HEK293T (cell line): ENCODE results near the gene ABCB9.

ENCODE experiments used
- CTCF ChIA-PET: fragments of 350-600 bp; formaldehyde crosslinking; extraction: SDS; loops from one replicate; lab custom pipeline; 2021; ENCODE audit warnings: antibody characterized with exemption, inconsistent platforms; lab: Yijun Ruan, JAX
- POLR2A ChIA-PET: fragments of 350-600 bp; formaldehyde crosslinking; extraction: SDS; loops from one replicate; lab custom pipeline; 2020; ENCODE audit warnings: antibody characterized with exemption, inconsistent platforms; lab: Yijun Ruan, JAX
- DNase-seq: peaks from one replicate; pipeline ENCODE4 v3.0.0; 2012; ENCODE audit warnings: mixed read lengths; ENCODE audit errors: extremely low spot score
- ARNT ChIP-seq: fragments of 450-650 bp; IDR thresholded peaks from 2 replicates; pipeline ENCODE4 v1.6.1; 2017; ENCODE audit warnings: mild to moderate bottlenecking
- BHLHE40 ChIP-seq: fragments of 450-650 bp; IDR thresholded peaks from 2 replicates; pipeline ENCODE4 v1.6.1; 2016; ENCODE audit warnings: mild to moderate bottlenecking, moderate library complexity, borderline replicate concordance
- CTBP1 ChIP-seq: fragments of 450-650 bp; IDR thresholded peaks from 2 replicates; pipeline ENCODE4 v1.6.1; 2016; ENCODE audit warnings: borderline replicate concordance
- ELF4 ChIP-seq: fragments of 450-650 bp; IDR thresholded peaks from 2 replicates; pipeline ENCODE4 v1.6.1; 2017; ENCODE audit warnings: antibody characterized with exemption
- FOXA1 ChIP-seq: fragments of 450-650 bp; IDR thresholded peaks from 2 replicates; pipeline ENCODE4 v1.6.1; 2016; ENCODE audit warnings: mild to moderate bottlenecking
- FOXK2 ChIP-seq: fragments of 450-650 bp; IDR thresholded peaks from 2 replicates; pipeline ENCODE4 v1.6.1; 2016; ENCODE audit warnings: mild to moderate bottlenecking
- FOXM1 ChIP-seq: fragments of 450-650 bp; IDR thresholded peaks from 2 replicates; pipeline ENCODE4 v1.6.1; 2017; ENCODE audit warnings: mild to moderate bottlenecking, borderline replicate concordance
- HDGF ChIP-seq: fragments of 450-650 bp; IDR thresholded peaks from 2 replicates; pipeline ENCODE4 v1.6.1; 2017; ENCODE audit warnings: antibody characterized with exemption, borderline replicate concordance
- L3MBTL2 ChIP-seq: fragments of 450-650 bp; conservative IDR thresholded peaks from 2 replicates; pipeline ENCODE4 v1.6.1; 2016; ENCODE audit warnings: mild to moderate bottlenecking
- LEF1 ChIP-seq: fragments of 450-650 bp; IDR thresholded peaks from 2 replicates; pipeline ENCODE4 v1.6.1; 2017; ENCODE audit warnings: mild to moderate bottlenecking, borderline replicate concordance
- NFRKB ChIP-seq: fragments of 450-650 bp; IDR thresholded peaks from 2 replicates; pipeline ENCODE4 v1.6.1; 2016; ENCODE audit warnings: mild to moderate bottlenecking, moderate library complexity
- SP1 ChIP-seq: fragments of 450-650 bp; IDR thresholded peaks from 2 replicates; pipeline ENCODE4 v1.6.1; 2017
- SUZ12 ChIP-seq: fragments of 450-650 bp; IDR thresholded peaks from 2 replicates; pipeline ENCODE4 v1.6.1; 2016; ENCODE audit warnings: mild to moderate bottlenecking
- TARDBP ChIP-seq: fragments of 450-650 bp; IDR thresholded peaks from 2 replicates; pipeline ENCODE4 v1.6.1; 2016
- ZNF384 ChIP-seq: fragments of 450-650 bp; IDR thresholded peaks from 2 replicates; pipeline ENCODE4 v1.6.1; 2016
- TF ChIP-seq, protein P1 (sequence below): fragments of 450-650 bp; IDR thresholded peaks from 2 replicates; pipeline ENCODE4 v1.6.1; 2016

ABCB9 gene

DNA sequence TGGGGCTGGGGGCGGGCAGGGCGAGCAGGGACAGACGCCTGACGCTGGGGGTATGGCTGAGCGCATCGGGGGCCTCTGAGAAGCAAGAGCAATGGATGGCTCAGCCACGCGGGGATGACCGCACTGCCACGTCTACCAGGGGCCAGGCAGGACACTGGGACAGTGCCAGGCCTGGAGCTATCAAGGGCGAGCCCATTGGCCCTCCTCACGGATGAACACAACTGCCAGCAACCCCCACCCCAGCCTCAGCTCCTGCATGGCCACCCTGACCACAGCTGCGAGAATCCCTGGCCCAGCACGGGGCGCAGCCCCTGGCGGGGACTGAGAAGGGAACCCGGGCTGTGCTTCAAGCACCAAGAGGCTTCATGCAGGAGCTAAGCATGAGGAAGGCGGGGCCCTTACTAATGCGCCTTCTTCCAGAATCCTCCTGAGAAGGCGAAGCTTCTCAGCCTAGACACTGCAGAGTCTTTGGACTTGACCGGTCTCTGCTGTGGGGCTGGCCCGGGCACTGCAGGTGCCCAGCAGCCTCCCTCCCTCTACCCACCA is 23.7 kb upstream of the ABCB9 start:
- TF ChIP-seq HDGF (no peak), L3MBTL2 (no peak), SP1 (no peak), BHLHE40 (no peak), FOXM1 (no peak), ZNF384 (no peak), ELF4 (no peak), CTBP1 (no peak), FOXA1 (no peak), LEF1 (no peak), SUZ12 (no peak), NFRKB (no peak), FOXK2 (no peak), TARDBP (no peak), ARNT (no peak)
- TF ChIP-seq, protein P1, sequence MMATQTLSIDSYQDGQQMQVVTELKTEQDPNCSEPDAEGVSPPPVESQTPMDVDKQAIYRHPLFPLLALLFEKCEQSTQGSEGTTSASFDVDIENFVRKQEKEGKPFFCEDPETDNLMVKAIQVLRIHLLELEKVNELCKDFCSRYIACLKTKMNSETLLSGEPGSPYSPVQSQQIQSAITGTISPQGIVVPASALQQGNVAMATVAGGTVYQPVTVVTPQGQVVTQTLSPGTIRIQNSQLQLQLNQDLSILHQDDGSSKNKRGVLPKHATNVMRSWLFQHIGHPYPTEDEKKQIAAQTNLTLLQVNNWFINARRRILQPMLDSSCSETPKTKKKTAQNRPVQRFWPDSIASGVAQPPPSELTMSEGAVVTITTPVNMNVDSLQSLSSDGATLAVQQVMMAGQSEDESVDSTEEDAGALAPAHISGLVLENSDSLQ = no peak
- CTCF ChIA-PET = no interaction called here
- DNase-seq = no peak
- POLR2A ChIA-PET = interaction anchor here (1.2 to 1.4 kb wide), 2 partner anchors 16 to 243 kb away, joined by 3 to 7 read pairs; partner anchors contain the start of gene MPHOSPH9

- CTCF ChIA-PET = no interaction called here
- no peak for TF ChIP-seq LEF1
- no peak for TF ChIP-seq L3MBTL2
- TF ChIP-seq TARDBP = no peak
- no peak for TF ChIP-seq SP1
- no peak for TF ChIP-seq HDGF
- no peak for TF ChIP-seq FOXA1
- TF ChIP-seq, protein P1 = no peak
- no peak for TF ChIP-seq BHLHE40
- no peak for TF ChIP-seq FOXM1
- no peak for TF ChIP-seq NFRKB
- no peak for TF ChIP-seq ZNF384
- TF ChIP-seq FOXK2 = no peak
- no peak for TF ChIP-seq ARNT
- TF ChIP-seq SUZ12 = no peak
- TF ChIP-seq ELF4 = no peak
- TF ChIP-seq CTBP1 = no peak
- DNase-seq = no peak
- POLR2A ChIA-PET = interaction anchor here (1.2 to 1.4 kb wide), 2 partner anchors 15 to 243 kb away, joined by 3 to 7 read pairs; partner anchors contain the start of gene MPHOSPH9
These were observed 23.1 kb upstream of the ABCB9 start for GRCh38 chr12:122989225-122989839.

DNA sequence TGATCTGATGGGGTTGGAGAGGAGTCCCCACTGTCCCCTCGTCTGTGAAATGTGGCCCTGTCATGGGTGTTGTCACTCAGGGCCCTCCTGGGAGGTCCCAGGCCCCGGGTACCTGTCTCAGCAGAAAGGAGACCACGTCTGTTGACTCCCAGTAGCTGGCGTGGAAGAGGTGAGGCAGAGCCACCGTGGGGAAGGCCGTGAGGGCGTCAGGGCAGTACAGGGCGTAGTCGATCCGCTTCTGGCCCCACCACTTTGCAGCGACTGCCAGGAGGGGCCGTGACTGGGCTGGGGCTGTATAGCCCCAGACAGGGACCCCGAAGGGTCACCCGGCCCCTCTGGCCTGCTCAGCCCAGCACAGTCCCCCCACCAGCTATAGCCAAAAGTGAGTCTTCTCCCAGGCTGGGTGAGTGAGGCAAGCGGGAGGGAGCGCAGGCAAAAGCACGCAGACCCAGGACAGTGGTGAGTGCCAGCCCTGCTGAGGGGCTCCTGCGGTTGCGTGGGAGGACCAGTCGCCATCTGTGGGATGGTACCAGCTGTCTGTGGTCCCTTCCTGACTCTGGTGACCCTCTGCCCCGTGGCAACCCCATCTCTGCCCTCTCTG is 22.4 kb upstream of the ABCB9 start:
- no peak for DNase-seq
- POLR2A ChIA-PET = no interaction called here
- TF ChIP-seq SP1 = no peak
- no peak for TF ChIP-seq LEF1
- no peak for TF ChIP-seq FOXK2
- TF ChIP-seq TARDBP = no peak
- no peak for TF ChIP-seq FOXA1
- TF ChIP-seq BHLHE40 = no peak
- TF ChIP-seq L3MBTL2 = no peak
- no peak for TF ChIP-seq HDGF
- TF ChIP-seq SUZ12 = no peak
- TF ChIP-seq NFRKB = no peak
- TF ChIP-seq, protein P1 = no peak
- no peak for TF ChIP-seq ARNT
- TF ChIP-seq ELF4 = no peak
- CTCF ChIA-PET = no interaction called here

DNA sequence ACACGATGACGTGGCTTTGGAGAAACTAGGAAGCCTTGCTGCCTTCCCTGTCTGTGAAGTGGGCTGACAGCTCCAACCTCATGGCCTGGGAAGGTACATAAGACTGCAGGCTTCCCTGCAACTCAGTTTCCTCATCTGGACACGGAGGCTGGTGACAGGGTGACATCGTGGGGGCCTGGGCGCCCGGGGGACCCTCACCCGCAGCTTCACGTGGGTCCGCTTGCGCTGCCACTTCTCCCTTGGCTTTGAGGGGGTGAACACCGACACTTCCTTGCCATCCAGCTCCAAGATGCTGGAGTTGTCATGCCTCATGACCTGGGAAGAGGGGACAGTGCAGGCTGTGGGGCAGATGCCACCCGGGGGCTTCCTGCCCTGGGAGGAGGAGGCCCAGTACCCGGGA is 21.8 kb upstream of the ABCB9 start:
- TF ChIP-seq ELF4 (no peak), TARDBP (no peak), SP1 (no peak), ARNT (no peak), NFRKB (no peak), BHLHE40 (no peak), HDGF (no peak)
- TF ChIP-seq, protein P1 = no peak
- no peak for DNase-seq
- ChIA-PET CTCF (no interaction called here), POLR2A (interaction anchor here (0.5 to 0.8 kb wide), 2 partner anchors 13 to 22 kb away, joined by 3 read pairs; partner anchors contain the start of gene OGFOD2)
